GM19035 (cell line): Measurements from ENCODE around the gene OR6N2.

Source experiments
- ATAC-seq: cut with Tn5 transposase; IDR thresholded peaks from one replicate; pipeline ENCODE4 v1.9.1; 2021; ENCODE audit not compliant: unreplicated experiment

Gene OR6N2

DNA sequence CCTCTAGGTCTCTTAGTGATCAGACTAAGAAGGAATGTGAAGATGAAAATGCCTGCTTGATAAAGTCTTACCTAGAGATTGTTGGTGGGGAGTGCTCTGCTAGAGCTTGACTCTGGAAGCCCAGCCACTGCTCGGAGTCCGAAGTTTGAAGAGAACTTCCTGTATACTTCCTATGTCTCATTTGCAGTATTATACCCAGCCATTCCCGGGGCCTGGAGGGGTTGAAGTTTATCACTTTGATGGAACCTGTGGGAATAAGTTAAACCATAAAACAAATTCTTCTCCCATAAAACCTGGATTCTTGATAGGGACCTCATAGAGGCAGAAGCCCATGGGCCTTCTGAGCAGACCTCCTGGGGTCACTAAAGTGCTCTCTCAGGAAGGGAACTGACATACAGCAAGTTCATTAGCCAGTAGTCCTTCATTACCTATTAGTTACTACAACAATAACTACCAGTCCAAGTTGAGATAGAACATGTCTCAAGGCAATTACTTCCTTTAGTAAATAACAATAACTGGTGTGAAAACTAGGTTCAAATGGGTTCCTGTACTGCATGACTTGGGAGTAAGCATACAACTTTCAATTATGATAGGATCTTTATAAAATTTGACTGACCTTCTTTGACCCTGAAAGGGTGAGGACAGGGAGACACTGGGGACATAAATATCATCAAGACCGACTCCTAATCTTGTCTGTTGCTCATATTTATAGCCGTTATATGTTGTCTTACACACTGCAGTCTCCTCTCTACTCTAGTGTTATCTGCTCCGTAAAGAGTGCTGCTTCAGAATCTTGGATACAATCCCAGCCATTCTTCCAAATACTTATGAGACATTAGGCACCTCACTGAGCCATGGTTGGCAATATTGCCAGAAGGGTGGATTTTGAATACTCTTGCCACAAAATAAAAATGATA lies 8.8 kb downstream of the OR6N2 start, which contains the start of gene OR6N1:
OR6N1 (minus strand) TSS at position 246 of the 917 bp plus-strand sequence. CDS start 5,513 bp downstream, outside the sequence.
- no peak for ATAC-seq

GRCh38 chr1:158754420-158754819 lies 26.6 kb downstream of the OR6N2 start, which contains the start of gene OR6K6:
Gene OR6K6, plus strand, starts transcription at chr1:158754720. Its CDS starts 168 bp downstream, at chr1:158754888.
- no peak for ATAC-seq

GRCh38 chr1:158752155-158752712 lies 28.8 kb downstream of the OR6N2 start:
- ATAC-seq, result no peak

DNA sequence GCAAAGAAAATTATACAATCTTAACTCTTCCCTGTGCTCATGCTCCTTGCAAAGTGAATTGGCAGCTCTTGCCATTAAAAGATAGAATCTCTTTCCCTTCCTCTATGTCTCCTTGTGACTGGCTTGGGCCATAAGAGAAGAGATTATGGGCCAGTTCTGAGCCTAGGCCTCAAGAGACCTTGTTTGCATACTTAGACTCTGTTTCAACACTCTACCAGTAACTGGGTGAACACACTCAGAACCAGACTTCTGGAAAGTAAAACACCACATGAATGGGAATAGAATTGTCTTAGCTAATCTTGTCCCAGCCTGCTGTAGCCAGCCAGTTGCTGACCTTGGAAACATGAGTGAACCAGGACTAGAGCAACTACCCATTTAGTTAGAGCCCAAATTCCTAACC lies 45.2 kb downstream of the OR6N2 start:
- ATAC-seq, result no peak

GRCh38 chr1:158732524-158732923 lies 48.5 kb downstream of the OR6N2 start:
- ATAC-seq, result no peak

DNA sequence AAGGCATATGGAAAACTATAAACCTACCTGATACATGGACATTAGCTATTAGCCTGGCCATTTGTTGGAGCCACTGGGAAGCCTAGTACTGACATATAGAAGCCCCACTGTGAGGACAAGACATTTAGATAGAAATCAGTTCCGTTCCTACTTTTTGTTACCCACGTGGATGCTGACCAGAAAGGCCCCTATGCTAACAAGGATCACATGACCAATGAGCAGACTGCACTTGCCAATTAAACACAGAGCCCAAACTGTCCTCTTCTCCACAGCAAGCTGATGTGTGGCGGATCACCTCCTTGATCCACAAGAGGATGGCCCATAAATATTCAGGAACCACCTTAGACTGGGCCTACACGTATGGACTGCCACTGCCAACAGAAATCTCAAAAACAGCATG lies 49.3 kb downstream of the OR6N2 start:
- no peak for ATAC-seq

GRCh38 chr1:158730453-158730852 lies 50.6 kb downstream of the OR6N2 start:
- no peak for ATAC-seq

DNA sequence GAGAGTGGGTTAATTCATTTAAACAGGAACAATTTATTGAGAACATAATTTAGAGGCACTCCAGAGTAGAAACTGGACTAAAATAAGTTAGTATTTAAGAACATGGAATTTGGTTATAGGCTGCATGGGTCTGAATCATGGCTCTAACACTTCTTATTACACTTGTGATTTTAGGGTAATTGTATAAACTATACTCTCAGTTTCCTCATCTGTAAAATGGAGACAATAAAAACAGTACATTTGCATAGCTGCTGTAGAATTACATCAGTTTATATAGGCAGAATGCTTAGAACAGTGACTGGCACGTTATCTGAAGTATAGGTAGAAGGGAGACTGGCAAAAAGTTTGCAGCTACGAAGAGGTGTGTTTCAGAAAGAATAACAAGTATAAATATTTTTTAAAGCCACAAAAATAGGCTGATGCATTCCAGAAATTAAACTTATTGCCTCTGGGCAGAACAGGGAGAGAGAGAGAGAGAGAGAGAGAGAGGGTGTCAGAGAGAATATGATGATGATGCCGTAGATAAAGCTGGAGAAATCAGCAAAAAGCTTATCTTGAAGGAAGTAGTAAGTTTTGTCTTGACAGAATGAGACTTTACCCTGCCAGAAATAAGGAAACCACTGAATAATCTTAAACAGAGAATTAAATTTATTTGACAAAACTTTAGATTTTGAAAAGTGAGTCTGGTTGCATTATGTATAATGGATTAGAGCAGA lies 52.3 kb downstream of the OR6N2 start:
- ATAC-seq, result no peak

DNA sequence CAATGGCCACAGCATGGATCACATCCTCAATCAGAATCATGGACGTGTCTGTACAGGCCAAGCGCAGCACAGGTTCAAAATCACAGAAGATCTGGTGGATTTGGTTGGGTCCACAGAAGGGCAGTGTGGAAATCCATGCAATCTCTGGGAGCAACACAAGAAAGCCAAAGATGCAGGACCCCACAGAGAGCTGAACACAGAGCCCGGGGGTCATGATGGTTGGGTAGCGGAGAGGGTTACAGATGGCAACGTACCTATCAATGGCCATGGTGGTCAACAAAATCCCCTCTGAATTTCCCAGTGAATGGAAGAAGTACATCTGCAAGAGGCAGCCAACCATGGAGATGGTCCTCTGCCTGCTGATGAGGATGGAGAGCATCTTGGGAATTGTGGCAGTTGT lies 56.6 kb downstream of the OR6N2 start:
- no peak for ATAC-seq
